ENCODE results near the gene BFSP1.

DNA sequence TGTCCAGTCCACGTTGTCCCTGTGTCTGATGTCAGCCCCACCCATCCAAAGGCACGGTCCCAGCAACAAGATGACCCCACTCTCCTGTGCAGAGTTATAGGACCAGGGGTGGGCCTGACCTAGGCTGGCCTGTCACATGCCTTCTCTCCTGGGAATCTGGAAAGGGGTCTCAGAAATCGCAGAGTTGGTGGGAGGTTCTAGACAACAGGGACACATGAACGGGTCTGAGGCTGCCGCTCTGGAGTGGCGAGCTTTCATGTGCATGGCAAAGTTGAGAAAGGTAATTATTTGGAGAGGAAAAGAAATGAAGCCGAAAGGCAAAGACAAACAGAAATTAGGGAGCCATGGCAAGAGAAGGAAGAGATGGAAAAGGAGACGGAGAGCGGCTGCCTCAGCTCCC, 29.5 kb downstream of the BFSP1 start:
- TF ChIP-seq, protein P1, sequence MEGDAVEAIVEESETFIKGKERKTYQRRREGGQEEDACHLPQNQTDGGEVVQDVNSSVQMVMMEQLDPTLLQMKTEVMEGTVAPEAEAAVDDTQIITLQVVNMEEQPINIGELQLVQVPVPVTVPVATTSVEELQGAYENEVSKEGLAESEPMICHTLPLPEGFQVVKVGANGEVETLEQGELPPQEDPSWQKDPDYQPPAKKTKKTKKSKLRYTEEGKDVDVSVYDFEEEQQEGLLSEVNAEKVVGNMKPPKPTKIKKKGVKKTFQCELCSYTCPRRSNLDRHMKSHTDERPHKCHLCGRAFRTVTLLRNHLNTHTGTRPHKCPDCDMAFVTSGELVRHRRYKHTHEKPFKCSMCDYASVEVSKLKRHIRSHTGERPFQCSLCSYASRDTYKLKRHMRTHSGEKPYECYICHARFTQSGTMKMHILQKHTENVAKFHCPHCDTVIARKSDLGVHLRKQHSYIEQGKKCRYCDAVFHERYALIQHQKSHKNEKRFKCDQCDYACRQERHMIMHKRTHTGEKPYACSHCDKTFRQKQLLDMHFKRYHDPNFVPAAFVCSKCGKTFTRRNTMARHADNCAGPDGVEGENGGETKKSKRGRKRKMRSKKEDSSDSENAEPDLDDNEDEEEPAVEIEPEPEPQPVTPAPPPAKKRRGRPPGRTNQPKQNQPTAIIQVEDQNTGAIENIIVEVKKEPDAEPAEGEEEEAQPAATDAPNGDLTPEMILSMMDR (IDR thresholded peaks at IDR 0.05; ENCODE audit: insufficient read depth, low read depth, low read length) = no peak
- no peak for TF ChIP-seq EZH2 (IDR thresholded peaks at IDR 0.05; ENCODE audit: insufficient read depth, low read length)

Data from astrocyte (in vitro differentiated cells and primary cell).